ENCODE results near the gene PIK3CB. TPM values are rescaled to one million over a fixed set of nuclear protein-coding genes. Genes with fewer than 3 reads are reported as not detected.

PIK3CB gene
- total RNA-seq, 1 experiment from 2014 or later, result 35.6 TPM

- WGBS (ENCODE audit: extremely low coverage, insufficient read length, low lambda C conversion rate), result no CpG with 5 or more reads among the region's 3 CpGs
- Histone ChIP-seq H3K79me1 (ENCODE audit: insufficient read depth, low read depth, low read length, poor library complexity, severe bottlenecking) (no peaks in the 10 kb centered on the region), H3K14ac (ENCODE audit: insufficient read depth, low read length) (no peak overlapping the region), H2BK12ac (ENCODE audit: insufficient read length, low read depth, low read length) (no peak overlapping the region), H3K9ac (ENCODE audit: extremely low read depth, insufficient read length, low read length) (no peak overlapping the region), H2BK5ac (ENCODE audit: insufficient read length, low read length) (no peak overlapping the region), H3K27me3 (ENCODE audit: insufficient read depth, low read length) (no peaks in the 10 kb centered on the region), H4K8ac (replicated peaks; ENCODE audit: insufficient read length, low read depth, low read length) (no peak overlapping the region), H3K4me1 (ENCODE audit: insufficient read depth, low read length) (no peaks in the 10 kb centered on the region), H3K79me2 (ENCODE audit: insufficient read depth, low read length) (no peaks in the 10 kb centered on the region), H2BK20ac (ENCODE audit: low read depth, low read length, poor library complexity, severe bottlenecking) (no peak overlapping the region), H2BK15ac (ENCODE audit: low read depth, low read length) (no peak overlapping the region), H3K4me2 (ENCODE audit: insufficient read depth, insufficient read length, low read length) (no peak overlapping the region), H3K9me3 (ENCODE audit: control insufficient read depth, low read depth, low read length) (no peaks in the 10 kb centered on the region), H4K91ac (ENCODE audit: insufficient read length, low read depth, low read length) (no peak overlapping the region), H3T11ph (ENCODE audit: low read length) (no peak overlapping the region), H2AFZ (ENCODE audit: low read length) (no peak overlapping the region), H4K20me1 (ENCODE audit: control insufficient read depth, insufficient read depth, insufficient read length) (no peaks in the 10 kb centered on the region), H3K23me2 (ENCODE audit: insufficient read length, low read depth, low read length, poor library complexity, severe bottlenecking) (no peaks in the 10 kb centered on the region), H4K5ac (ENCODE audit: insufficient read length, low read depth, low read length) (no peak overlapping the region), H3K23ac (ENCODE audit: insufficient read length, low read depth, low read length) (no peak overlapping the region), H2AK5ac (ENCODE audit: insufficient read length, low read length) (no peak overlapping the region), H3K27ac (ENCODE audit: insufficient read length, low read depth, low read length) (no peak overlapping the region), H2BK120ac (ENCODE audit: low read depth, low read length, poor library complexity, severe bottlenecking) (no peak overlapping the region), H3K4ac (ENCODE audit: low read depth, low read length) (no peak overlapping the region), H3K18ac (ENCODE audit: insufficient read length, low read depth, low read length) (no peak overlapping the region), H3K56ac (ENCODE audit: insufficient read length, low read depth, low read length) (no peak overlapping the region)
- Mint-ChIP-seq H3K27me3 (ENCODE audit: low read depth) (no peaks in the 10 kb centered on the region), H3K27ac (no peak overlapping the region), H3K4me3 (no peak overlapping the region), H3K36me3 (ENCODE audit: insufficient read depth in 1 of 3, low read depth in 3 of 3) (no peaks in the 10 kb centered on the region), H3K4me1 (no peaks in the 10 kb centered on the region), H3K9me3 (no peaks in the 10 kb centered on the region)
- DNase-seq, result no peak
- no peak for TF ChIP-seq CTCF (conservative IDR thresholded peaks at IDR 0.05)
Observed at GRCh38 chr3:138625707-138626365, 208.9 kb downstream of the PIK3CB start.
